Measurements from ENCODE around the gene BCHE.

BCHE gene

GRCh38 chr3:165837058-165837525 is at the start of gene BCHE:
Gene BCHE (minus strand): TSS chr3:165837423. CDS start chr3:165831033, 6,390 bp downstream.
- H3K9me3 Mint-ChIP-seq: no peaks in the 10 kb centered on the region
- no peak within 1 kb of the TSS for H3K4me3 Mint-ChIP-seq
- no peaks in the 10 kb centered on the region for H3K4me1 Mint-ChIP-seq
- CTCF ChIA-PET: no interaction called here
- H3K27ac Mint-ChIP-seq: no peak within 1 kb of the TSS
- H3K27me3 Mint-ChIP-seq: no peaks in the 10 kb centered on the region
- H3K36me3 Mint-ChIP-seq: no peaks in the 10 kb centered on the region
- no peak for DNase-seq

- Mint-ChIP-seq H3K27me3 (no peaks in the 10 kb centered on the region), H3K9me3 (peaks cover 5% of the 10 kb centered on the region), H3K4me3 (no peak overlapping the region)
Observed at GRCh38 chr3:165885558-165886270, 48.5 kb upstream of the BCHE start.

GRCh38 chr3:165884518-165884917 is 47.3 kb upstream of the BCHE start:
- DNase-seq: no peak
- CTCF ChIA-PET: no interaction called here

More at GRCh38 chr3:165885558-165886270, 48.5 kb upstream of the BCHE start:
- no peak overlapping the region for H3K27ac Mint-ChIP-seq
- H3K4me1 Mint-ChIP-seq: no peaks in the 10 kb centered on the region
- CTCF ChIA-PET: no interaction called here
- no peak for DNase-seq
- no peaks in the 10 kb centered on the region for H3K36me3 Mint-ChIP-seq

GRCh38 chr3:165883863-165884478 is 46.7 kb upstream of the BCHE start:
- H3K4me1 Mint-ChIP-seq: no peaks in the 10 kb centered on the region
- H3K27ac Mint-ChIP-seq: no peak overlapping the region
- no peak for DNase-seq
- no peaks in the 10 kb centered on the region for H3K36me3 Mint-ChIP-seq
- no peak overlapping the region for H3K4me3 Mint-ChIP-seq
- CTCF ChIA-PET: no interaction called here
- H3K9me3 Mint-ChIP-seq: peaks cover 5% of the 10 kb centered on the region
- no peaks in the 10 kb centered on the region for H3K27me3 Mint-ChIP-seq

More at GRCh38 chr3:165884518-165884917, 47.3 kb upstream of the BCHE start:
- Mint-ChIP-seq H3K4me3 (no peak overlapping the region), H3K27me3 (no peaks in the 10 kb centered on the region), H3K9me3 (peaks cover 5% of the 10 kb centered on the region), H3K4me1 (no peaks in the 10 kb centered on the region), H3K27ac (no peak overlapping the region), H3K36me3 (no peaks in the 10 kb centered on the region)

- Mint-ChIP-seq H3K36me3 (no peaks in the 10 kb centered on the region), H3K27me3 (no peaks in the 10 kb centered on the region), H3K4me1 (no peaks in the 10 kb centered on the region), H3K27ac (no peak overlapping the region), H3K9me3 (peaks cover 5% of the 10 kb centered on the region), H3K4me3 (no peak overlapping the region)
- DNase-seq: no peak
- CTCF ChIA-PET: no interaction called here
Observed at GRCh38 chr3:165883117-165883516, 45.9 kb upstream of the BCHE start.

GRCh38 chr3:165875644-165876043 is 38.4 kb upstream of the BCHE start:
- no peak overlapping the region for H3K27ac Mint-ChIP-seq
- H3K4me1 Mint-ChIP-seq: no peaks in the 10 kb centered on the region
- CTCF ChIA-PET: no interaction called here
- DNase-seq: no peak
- no peak overlapping the region for H3K4me3 Mint-ChIP-seq
- no peaks in the 10 kb centered on the region for H3K36me3 Mint-ChIP-seq
- H3K9me3 Mint-ChIP-seq: peaks cover 5% of the 10 kb centered on the region
- no peaks in the 10 kb centered on the region for H3K27me3 Mint-ChIP-seq

GRCh38 chr3:165874663-165875489 is 37.7 kb upstream of the BCHE start:
- Mint-ChIP-seq H3K4me1 (no peaks in the 10 kb centered on the region), H3K27ac (no peak overlapping the region), H3K27me3 (no peaks in the 10 kb centered on the region), H3K36me3 (no peaks in the 10 kb centered on the region), H3K4me3 (no peak overlapping the region), H3K9me3 (peaks cover 5% of the 10 kb centered on the region)
- CTCF ChIA-PET: no interaction called here
- no peak for DNase-seq

- DNase-seq: no peak
- Mint-ChIP-seq H3K27ac (no peak overlapping the region), H3K4me3 (no peak overlapping the region), H3K27me3 (no peaks in the 10 kb centered on the region), H3K4me1 (no peaks in the 10 kb centered on the region), H3K36me3 (no peaks in the 10 kb centered on the region), H3K9me3 (peaks cover 6% of the 10 kb centered on the region)
- CTCF ChIA-PET: interaction anchor here (1.0 kb wide), 1 partner anchor 10 kb away, joined by 3 read pairs; no protein-coding TSS in a partner anchor
Observed at GRCh38 chr3:165868088-165868487, 30.9 kb upstream of the BCHE start.

- CTCF ChIA-PET: no interaction called here
- no peak for DNase-seq
- Mint-ChIP-seq H3K27ac (no peak overlapping the region), H3K27me3 (no peaks in the 10 kb centered on the region), H3K36me3 (no peaks in the 10 kb centered on the region), H3K4me1 (no peaks in the 10 kb centered on the region), H3K9me3 (no peaks in the 10 kb centered on the region), H3K4me3 (no peak overlapping the region)
Observed at GRCh38 chr3:165859061-165859460, 21.8 kb upstream of the BCHE start.

- CTCF ChIA-PET: interaction anchor here (0.6 to 1.2 kb wide), 2 partner anchors 9 to 24 kb away, joined by 3 to 4 read pairs; no protein-coding TSS in a partner anchor
- Mint-ChIP-seq H3K36me3 (no peaks in the 10 kb centered on the region), H3K9me3 (no peaks in the 10 kb centered on the region), H3K4me1 (no peaks in the 10 kb centered on the region), H3K27ac (no peak overlapping the region), H3K4me3 (no peak overlapping the region), H3K27me3 (no peaks in the 10 kb centered on the region)
- no peak for DNase-seq
Observed at GRCh38 chr3:165855581-165855980, 18.4 kb upstream of the BCHE start.

- CTCF ChIA-PET: interaction anchor here (0.6 to 1.2 kb wide), 2 partner anchors 10 to 25 kb away, joined by 3 to 4 read pairs; no protein-coding TSS in a partner anchor
- Mint-ChIP-seq H3K9me3 (no peaks in the 10 kb centered on the region), H3K27ac (no peak overlapping the region), H3K4me1 (no peaks in the 10 kb centered on the region), H3K4me3 (no peak overlapping the region), H3K27me3 (no peaks in the 10 kb centered on the region), H3K36me3 (no peaks in the 10 kb centered on the region)
- DNase-seq: no peak
Observed at GRCh38 chr3:165854696-165855095, 17.5 kb upstream of the BCHE start.

GRCh38 chr3:165852711-165853110 is 15.5 kb upstream of the BCHE start:
- Mint-ChIP-seq H3K4me1 (no peaks in the 10 kb centered on the region), H3K4me3 (no peak overlapping the region), H3K36me3 (no peaks in the 10 kb centered on the region), H3K9me3 (no peaks in the 10 kb centered on the region), H3K27me3 (no peaks in the 10 kb centered on the region), H3K27ac (no peak overlapping the region)
- DNase-seq: no peak
- CTCF ChIA-PET: no interaction called here

- Mint-ChIP-seq H3K4me1 (no peaks in the 10 kb centered on the region), H3K27ac (no peak overlapping the region), H3K4me3 (no peak overlapping the region), H3K36me3 (no peaks in the 10 kb centered on the region), H3K27me3 (no peaks in the 10 kb centered on the region), H3K9me3 (no peaks in the 10 kb centered on the region)
- CTCF ChIA-PET: no interaction called here
- no peak for DNase-seq
Observed at GRCh38 chr3:165852191-165852590, 15.0 kb upstream of the BCHE start.

GRCh38 chr3:165846056-165846455 is 8.8 kb upstream of the BCHE start:
- DNase-seq: no peak
- CTCF ChIA-PET: no interaction called here

More at GRCh38 chr3:165846056-165846455, 8.8 kb upstream of the BCHE start:
- no peaks in the 10 kb centered on the region for H3K36me3 Mint-ChIP-seq
- H3K9me3 Mint-ChIP-seq: no peaks in the 10 kb centered on the region
- H3K27me3 Mint-ChIP-seq: no peaks in the 10 kb centered on the region
- no peak overlapping the region for H3K27ac Mint-ChIP-seq
- no peak overlapping the region for H3K4me3 Mint-ChIP-seq
- no peaks in the 10 kb centered on the region for H3K4me1 Mint-ChIP-seq
